Tibial nerve (tissue), 4 donors: ENCODE measurements around the gene PGA3.

Experiments
- CTCF ChIP-seq, 5 experiments: fragments of 200-600 bp in 3 of 5; fragments of 450-650 bp in 2 of 5; sonication (generic) in 3 of 5; IDR thresholded peaks; one replicate each; pipeline ENCODE4 v1.5.1; 2016 to 2019; ENCODE audit warnings: antibody characterized with exemption in 5 of 5, mild to moderate bottlenecking in 3 of 5, moderate library complexity in 2 of 5
- EP300 ChIP-seq, 2 donors: sonication (generic); formaldehyde crosslinking; IDR thresholded peaks; one replicate each; pipeline ENCODE4 v1.6.1; 2017; ENCODE audit warnings: antibody characterized with exemption in 2 of 2, mild to moderate bottlenecking in 1 of 2
- POLR2A ChIP-seq, 2 donors: fragments of 450-650 bp; IDR thresholded peaks; one replicate each; pipeline ENCODE4 v1.6.1; 2017; ENCODE audit warnings: antibody characterized with exemption in 2 of 2, mild to moderate bottlenecking in 2 of 2, moderate library complexity in 2 of 2

DNA sequence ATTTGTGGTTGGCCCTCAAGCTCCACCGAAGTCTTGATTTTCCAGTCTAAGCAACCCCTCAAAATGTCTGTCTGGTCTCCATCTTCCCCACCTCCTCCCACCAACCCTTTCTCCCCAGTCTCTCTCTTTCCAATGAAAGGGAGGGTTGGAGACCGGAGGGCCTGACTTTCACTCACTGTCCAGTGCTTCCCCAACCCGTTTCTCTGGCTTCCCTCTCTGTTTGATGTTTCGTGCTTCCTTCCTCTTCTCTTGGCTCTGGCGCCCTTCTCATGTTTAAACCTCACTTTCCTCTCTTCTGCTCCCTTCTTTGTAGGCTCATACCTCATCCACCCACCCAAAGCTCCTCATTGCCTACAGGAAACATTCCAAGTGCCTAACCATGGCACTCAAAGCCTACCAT lies 31.0 kb upstream of the PGA3 start:
- TF ChIP-seq CTCF (IDR thresholded peaks at IDR 0.05) (no peak), POLR2A (IDR thresholded peaks at IDR 0.05) (no peak), EP300 (IDR thresholded peaks at IDR 0.05) (no peak)
